ENCODE measurements around the gene PEX14.

- TF ChIP-seq YY1 (IDR thresholded peaks at IDR 0.05; ENCODE audit: insufficient read depth, insufficient read length) (no peak), ZNF274 (IDR thresholded peaks at IDR 0.05; ENCODE audit: low read depth, low read length) (no peak)
Observed at GRCh38 chr1:10484521-10484920, 9.8 kb downstream of the PEX14 start.

All from NT2/D1 (cell line).